ENCODE measurements around the gene AACS. TPM values are rescaled to one million over a fixed set of nuclear protein-coding genes. Genes with fewer than 3 reads are reported as not detected.

The AACS gene
- total RNA-seq, 1 donor, result 12.0 TPM

DNA sequence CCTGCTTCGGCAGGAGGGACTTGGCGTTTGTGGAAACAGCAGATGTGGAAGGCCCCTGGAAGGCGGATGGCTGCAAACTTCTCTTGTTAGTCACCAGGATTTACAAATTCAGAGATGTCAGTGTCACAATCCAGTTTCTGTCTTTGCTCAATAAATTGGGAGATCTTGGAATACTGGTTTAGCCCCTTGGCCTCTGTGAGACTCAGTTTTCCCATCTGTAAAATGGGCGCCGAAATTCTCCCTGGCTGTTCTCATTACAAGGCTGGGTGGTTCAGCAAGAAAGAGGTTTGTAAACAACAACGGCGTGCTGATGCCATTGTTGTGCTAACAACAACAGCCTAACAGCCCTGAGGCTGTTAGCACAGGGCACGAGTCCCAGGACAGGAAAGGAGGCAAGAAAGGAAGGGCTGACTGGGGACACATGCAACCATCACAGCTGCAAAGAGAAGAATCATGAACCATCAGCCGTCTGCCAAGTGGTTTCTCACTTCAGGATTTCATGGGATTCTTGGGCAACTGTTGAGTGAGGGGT lies 127.5 kb downstream of the AACS start:
- DNase-seq (ENCODE audit: low read depth), result no peak
- H3K4me3 ChIP-seq (ENCODE audit: low read depth, low read length), result no peak overlapping the region
- TF ChIP-seq CTCF (IDR thresholded peaks at IDR 0.05; ENCODE audit: insufficient read depth, low read length), result no peak

Small RNA genes within 50 kb of the gene (small RNA-seq; reads per million reads assigned to genes)
- not detected for gene AC122688.1

Other genes with a start within 250 kb of the AACS start
- 3.4 and 11.3 TPM in 2 replicates for gene SCARB1, start 201.6 kb upstream of the AACS start, total RNA-seq (ENCODE audit: low replicate concordance)
- gene UBC, start 150.8 kb upstream of the AACS start, total RNA-seq (ENCODE audit: low replicate concordance), result 501 and 1,400 TPM in 2 replicates
- 13.1 TPM in 2 replicates for gene DHX37, start 76.3 kb upstream of the AACS start, total RNA-seq (ENCODE audit: low replicate concordance)
- gene BRI3BP, start 71.8 kb upstream of the AACS start, total RNA-seq (ENCODE audit: low replicate concordance), result 1.6 and 6.1 TPM in 2 replicates
- gene TMEM132B, start 121.0 kb downstream of the AACS start, total RNA-seq (ENCODE audit: low replicate concordance), result 5.0 and 49.9 TPM in 2 replicates

All from fibroblast of the aortic adventitia (primary cell).